GM12892 (cell line): ENCODE measurements around the gene SP1.

Experiments
- POLR2A ChIP-seq: IDR thresholded peaks from 2 replicates; pipeline ENCODE4 v1.6.1; 2011; ENCODE audit warnings: low read depth, low read length, control low read depth
- POLR2AphosphoS5 ChIP-seq: IDR thresholded peaks from 2 replicates; pipeline ENCODE4 v1.6.1; 2011; ENCODE audit warnings: low read depth, low read length, control low read depth
- TAF1 ChIP-seq: IDR thresholded peaks from 2 replicates; pipeline ENCODE4 v1.6.1; 2011; ENCODE audit warnings: low read depth, mild to moderate bottlenecking, control low read depth, low read length, borderline replicate concordance

DNA sequence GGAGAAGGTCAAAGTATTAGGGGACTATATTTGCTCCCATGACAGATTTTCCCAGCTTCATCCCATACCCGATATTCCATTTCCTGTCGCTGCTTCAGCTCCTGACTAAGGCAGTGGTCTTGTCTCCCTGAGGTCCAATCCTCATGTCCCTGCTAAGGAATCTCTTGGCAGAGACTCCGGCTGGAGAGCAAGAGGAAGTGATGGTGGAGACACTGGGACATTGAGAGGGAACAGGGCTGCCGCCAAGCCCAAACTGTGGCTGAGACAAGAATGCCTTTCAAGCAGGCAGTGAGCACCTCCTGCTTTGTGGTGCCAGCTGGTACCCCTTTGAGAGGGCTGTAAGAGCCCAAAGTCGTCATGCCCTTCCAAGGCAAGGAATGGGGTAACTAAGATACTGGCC lies 49.3 kb upstream of the SP1 start:
- TF ChIP-seq POLR2A (no peak), TAF1 (no peak), POLR2AphosphoS5 (no peak)
